ENCODE measurements around the gene GPX4.

The GPX4 gene

DNA sequence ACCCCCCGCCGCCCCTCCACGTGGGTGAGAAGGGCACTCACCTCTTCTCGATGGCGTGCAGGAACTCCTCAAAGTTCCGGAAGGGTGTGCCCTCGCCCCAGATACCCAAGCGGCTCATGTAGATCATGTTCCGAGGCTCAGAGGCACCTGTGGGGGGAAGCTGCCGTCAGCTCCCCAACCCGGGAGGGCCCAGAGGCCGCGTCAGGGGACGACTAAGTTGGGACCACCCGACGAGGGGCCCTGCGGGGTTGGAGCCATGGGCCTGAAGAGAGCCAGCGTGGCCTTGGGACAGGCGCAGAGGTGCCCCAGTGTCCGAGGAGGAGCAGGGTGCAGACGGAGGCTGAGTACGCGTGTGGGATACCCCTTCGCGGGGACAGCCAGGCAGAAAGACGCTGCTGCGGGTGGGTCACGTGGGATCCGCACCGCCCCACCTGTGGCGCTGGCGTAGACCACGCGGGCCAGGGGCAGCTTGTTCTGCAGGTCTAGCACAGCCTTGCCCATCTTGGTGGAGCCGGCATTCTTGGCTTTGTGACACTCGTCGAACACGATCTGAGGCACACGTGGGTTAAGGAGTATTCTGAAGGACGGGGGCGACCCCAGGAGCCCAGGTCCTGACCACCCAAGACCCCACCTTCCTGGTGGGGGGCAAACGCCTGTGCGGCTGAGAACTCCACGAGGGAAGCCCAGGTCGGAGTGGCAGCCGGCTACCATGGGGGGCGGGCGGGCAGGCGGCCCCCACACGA is 15.9 kb downstream of the GPX4 start:
- no peak overlapping the region for H3K4me3 ChIP-seq (ENCODE audit: low read depth, low read length)
- TF ChIP-seq CTCF (IDR thresholded peaks at IDR 0.05; ENCODE audit: control insufficient read depth, extremely low read depth, insufficient read depth): no peak

GRCh38 chr19:1121395-1121794 is 17.6 kb downstream of the GPX4 start:
- TF ChIP-seq CTCF (IDR thresholded peaks at IDR 0.05; ENCODE audit: control insufficient read depth, extremely low read depth, insufficient read depth): no peak
- DNase-seq (ENCODE audit: low read depth): no peak
- H3K4me3 ChIP-seq (ENCODE audit: low read depth, low read length): no peak overlapping the region

More for the DNA sequence above, 15.9 kb downstream of the GPX4 start:
- no peak for DNase-seq (ENCODE audit: low read depth)

DNA sequence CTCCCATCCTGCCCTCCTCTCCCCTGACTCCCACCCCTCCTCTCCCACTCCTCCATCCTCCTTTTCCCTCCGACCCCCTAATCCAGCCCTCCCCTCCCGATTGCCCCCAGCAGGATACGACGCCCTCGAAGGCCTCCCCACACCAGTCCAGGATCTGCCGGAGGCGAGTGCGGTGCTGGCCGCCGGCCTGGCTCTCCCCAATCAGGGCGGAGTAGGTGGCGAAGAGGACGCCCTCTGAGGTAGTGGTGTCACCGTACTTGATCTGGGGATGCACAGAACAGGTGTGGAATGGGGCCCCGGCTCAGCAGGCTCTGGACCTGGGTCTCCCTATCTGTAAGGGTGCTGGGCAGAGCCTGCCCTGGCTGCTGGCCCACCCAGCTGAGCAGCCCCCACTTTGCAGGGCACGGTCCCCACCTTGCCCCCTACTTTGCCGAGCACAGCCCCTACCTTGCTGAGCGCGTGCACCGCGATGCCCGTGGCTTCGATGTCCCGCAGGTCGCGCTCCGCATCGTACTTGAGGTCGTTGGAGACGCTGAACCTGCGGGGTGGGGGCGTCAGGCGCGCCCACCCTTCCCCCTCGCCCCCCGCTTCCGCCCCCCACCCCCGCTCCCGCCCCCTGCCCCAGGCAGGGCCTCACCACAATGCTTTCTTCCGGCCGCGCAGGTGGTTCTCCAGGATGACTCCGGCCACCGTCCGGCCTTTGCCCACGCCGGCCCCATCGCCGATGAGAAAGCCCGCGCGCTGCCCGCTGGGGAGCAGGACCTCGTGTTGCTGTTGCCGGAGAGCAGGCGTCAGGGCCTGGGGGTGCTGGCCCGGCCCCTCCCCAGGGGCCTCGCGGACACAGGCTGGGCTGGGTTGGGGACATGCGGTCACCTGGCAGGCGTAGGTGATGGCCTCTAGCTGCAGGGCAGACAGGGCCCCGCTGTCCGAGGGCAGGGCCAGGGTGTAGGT is 18.5 kb downstream of the GPX4 start:
- no peak for DNase-seq (ENCODE audit: low read depth)
- no peak for TF ChIP-seq CTCF (IDR thresholded peaks at IDR 0.05; ENCODE audit: control insufficient read depth, extremely low read depth, insufficient read depth)

DNA sequence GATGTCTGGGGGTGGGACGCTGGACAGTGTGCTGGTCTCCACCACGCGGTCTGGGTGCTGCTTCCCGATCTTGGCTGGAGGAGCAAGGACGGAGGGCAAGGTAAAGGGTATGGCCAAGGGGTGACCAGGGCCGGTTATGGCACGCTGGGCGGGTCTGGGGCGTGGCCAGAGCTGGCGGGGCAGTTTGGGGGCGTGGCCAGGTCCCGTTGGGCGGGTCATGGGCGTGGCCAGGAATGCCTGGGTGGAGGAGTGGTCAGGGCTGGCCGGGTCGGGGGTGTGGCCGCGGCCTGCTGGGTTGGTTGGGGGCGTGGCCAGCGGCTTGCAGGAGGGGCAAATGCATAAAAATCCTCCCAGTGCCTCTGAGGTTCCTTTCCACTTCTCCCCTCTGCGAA is 19.2 kb downstream of the GPX4 start:
- DNase-seq (ENCODE audit: low read depth): no peak
- H3K4me3 ChIP-seq (ENCODE audit: low read depth, low read length): no peak overlapping the region
- TF ChIP-seq CTCF (IDR thresholded peaks at IDR 0.05; ENCODE audit: control insufficient read depth, extremely low read depth, insufficient read depth): no peak

More for the DNA sequence above, 18.5 kb downstream of the GPX4 start:
- H3K4me3 ChIP-seq (ENCODE audit: low read depth, low read length): no peak overlapping the region

GRCh38 chr19:1123381-1123780 is 19.6 kb downstream of the GPX4 start:
- no peak for TF ChIP-seq CTCF (IDR thresholded peaks at IDR 0.05; ENCODE audit: control insufficient read depth, extremely low read depth, insufficient read depth)

DNA sequence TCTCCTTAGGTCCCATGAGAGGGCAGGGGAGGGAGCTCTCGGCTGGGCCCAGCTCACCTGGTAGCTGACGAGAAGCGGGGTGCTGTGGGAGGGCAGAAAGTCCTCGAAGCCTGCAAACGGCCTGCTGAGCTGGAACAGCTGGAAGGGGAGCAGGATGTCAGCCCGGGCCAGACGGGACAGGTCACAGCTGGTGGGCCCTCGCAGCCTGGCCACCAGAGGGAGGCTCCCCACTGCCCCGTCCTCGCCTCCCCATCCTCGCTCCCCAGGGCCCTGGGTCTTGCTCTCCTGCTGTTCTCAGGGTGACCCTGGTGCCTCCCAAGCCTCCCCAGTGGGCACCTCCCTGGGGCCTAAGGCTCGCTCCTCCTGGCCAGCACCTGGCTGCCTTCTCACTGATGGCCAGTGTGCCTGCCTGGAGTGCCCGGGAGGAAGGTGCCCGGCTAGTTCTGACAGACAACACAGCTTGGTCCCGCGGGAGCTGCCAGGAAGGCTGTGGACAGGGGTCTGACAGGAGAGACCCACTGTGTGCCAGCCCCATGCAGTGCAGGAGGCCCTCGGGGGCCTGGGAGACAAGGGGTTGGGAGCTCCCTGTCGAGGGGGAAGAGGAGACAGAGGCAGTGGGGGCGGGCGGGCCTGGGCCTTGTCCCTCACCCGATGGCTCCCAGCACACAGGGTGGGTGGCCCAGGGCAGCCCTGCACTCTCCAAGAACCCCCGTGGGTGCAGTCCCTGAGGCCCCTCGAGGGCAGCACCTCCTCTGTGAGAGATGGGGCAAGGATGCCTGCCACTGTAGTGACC is 20.3 kb downstream of the GPX4 start:
- no peak for TF ChIP-seq CTCF (IDR thresholded peaks at IDR 0.05; ENCODE audit: control insufficient read depth, extremely low read depth, insufficient read depth)
- H3K4me3 ChIP-seq (ENCODE audit: low read depth, low read length): no peak overlapping the region
- no peak for DNase-seq (ENCODE audit: low read depth)

More at GRCh38 chr19:1123381-1123780, 19.6 kb downstream of the GPX4 start:
- no peak overlapping the region for H3K4me3 ChIP-seq (ENCODE audit: low read depth, low read length)
- no peak for DNase-seq (ENCODE audit: low read depth)
